ENCODE results near the gene PCDHB15. TPM values are rescaled to one million over a fixed set of nuclear protein-coding genes. Genes with fewer than 3 reads are reported as not detected.

PCDHB15 gene
- total and polyA plus RNA-seq, 11 donors = 1.6 to 7.5 (median 4.0) TPM

DNA sequence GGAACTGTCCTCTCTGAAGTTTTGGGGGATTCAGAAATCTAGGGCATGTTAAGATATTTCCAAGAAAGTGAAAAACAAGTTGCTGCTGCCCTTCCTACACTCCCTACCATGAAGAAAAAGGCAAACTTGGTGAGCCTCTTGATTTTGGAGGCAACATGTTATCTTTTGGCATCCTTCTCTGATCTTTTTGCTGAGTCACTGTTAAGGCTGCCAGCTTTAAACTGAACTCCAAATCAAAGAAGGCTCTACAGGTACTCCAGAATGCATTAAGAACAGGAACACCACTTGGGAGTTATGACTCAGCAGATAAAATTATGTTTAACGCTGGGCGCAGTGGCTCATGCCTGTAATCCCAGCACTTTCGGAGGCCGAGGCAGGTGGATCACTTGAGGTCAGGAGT lies 24.0 kb downstream of the PCDHB15 start:
- DNase-seq (no peak), ATAC-seq (no peak)
- H3K9me3 ChIP-seq = peaks cover 2 to 100% (median 94%) of the 10 kb centered on the region in 12 donors
- H3K36me3 ChIP-seq = no peaks in the 10 kb centered on the region
- TF ChIP-seq, protein P1, sequence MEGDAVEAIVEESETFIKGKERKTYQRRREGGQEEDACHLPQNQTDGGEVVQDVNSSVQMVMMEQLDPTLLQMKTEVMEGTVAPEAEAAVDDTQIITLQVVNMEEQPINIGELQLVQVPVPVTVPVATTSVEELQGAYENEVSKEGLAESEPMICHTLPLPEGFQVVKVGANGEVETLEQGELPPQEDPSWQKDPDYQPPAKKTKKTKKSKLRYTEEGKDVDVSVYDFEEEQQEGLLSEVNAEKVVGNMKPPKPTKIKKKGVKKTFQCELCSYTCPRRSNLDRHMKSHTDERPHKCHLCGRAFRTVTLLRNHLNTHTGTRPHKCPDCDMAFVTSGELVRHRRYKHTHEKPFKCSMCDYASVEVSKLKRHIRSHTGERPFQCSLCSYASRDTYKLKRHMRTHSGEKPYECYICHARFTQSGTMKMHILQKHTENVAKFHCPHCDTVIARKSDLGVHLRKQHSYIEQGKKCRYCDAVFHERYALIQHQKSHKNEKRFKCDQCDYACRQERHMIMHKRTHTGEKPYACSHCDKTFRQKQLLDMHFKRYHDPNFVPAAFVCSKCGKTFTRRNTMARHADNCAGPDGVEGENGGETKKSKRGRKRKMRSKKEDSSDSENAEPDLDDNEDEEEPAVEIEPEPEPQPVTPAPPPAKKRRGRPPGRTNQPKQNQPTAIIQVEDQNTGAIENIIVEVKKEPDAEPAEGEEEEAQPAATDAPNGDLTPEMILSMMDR (IDR thresholded peaks at IDR 0.05) = no peak
- no peak for TF ChIP-seq POLR2A (IDR thresholded peaks at IDR 0.05)
- no peaks in the 10 kb centered on the region for H3K27me3 ChIP-seq
- WGBS, 4 donors = 91 to 96% (median 93%) methylated on average over 4 of the region's 4 CpGs
- no peak overlapping the region for H3K27ac ChIP-seq
- intact Hi-C loops (cut with DNase I) = no loop called here
- H3K4me1 ChIP-seq = no peaks in the 10 kb centered on the region
- H3K4me3 ChIP-seq = no peak overlapping the region

DNA sequence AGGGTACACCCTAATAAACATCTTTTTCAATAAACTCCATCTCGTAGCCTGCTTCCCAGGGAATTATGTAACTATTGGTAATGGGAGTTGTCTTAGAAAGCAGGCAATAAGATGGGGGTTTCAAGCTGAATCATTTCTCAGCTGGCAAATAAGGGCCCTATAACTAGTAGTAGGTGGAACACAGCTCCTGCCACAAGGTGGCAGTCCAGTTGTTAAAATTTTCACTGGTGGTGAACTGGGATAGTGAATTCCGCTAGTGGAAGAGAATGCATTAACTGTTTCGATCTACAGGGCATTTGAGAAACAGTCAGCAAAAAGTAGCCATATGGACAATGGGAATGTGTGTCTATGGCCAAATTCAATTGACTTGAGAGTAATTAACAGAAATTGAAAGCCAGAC lies 27.7 kb downstream of the PCDHB15 start:
- Histone ChIP-seq H3K27me3 (no peaks in the 10 kb centered on the region), H3K36me3 (no peaks in the 10 kb centered on the region), H3K27ac (no peak overlapping the region), H3K4me1 (no peaks in the 10 kb centered on the region), H3K4me3 (no peak overlapping the region), H3K9me3 (peaks cover 2 to 100% (median 91%) of the 10 kb centered on the region in 12 donors)
- intact Hi-C loops (cut with DNase I) = no loop called here
- 46 to 64% (median 48%) methylated on average over 3 of the region's 3 CpGs for WGBS, 4 donors
- no peak for DNase-seq
- no peak for ATAC-seq
- TF ChIP-seq, protein P1 (IDR thresholded peaks at IDR 0.05) = peak in 2 of 12 donors; percentile 7 to 12
- TF ChIP-seq POLR2A (IDR thresholded peaks at IDR 0.05) = no peak

DNA sequence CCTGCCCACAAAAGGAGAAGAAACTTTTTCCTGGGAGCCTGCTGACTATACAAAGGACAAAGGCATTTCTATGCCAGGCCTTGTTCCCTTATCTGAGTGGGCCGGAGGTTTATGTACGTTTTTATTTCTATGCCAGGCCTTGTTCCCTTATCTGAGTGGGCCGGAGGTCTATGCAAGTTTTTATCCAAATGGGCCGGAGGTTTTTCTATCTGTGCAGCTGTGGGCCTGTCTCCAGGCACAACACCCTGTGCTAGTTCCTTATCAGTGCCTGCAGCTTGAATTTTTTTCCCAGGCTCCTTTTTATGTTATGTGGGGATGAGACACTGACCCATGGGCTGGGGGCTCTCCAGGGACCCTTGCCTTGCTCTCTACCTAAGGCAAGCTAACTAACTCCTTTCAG lies 53.2 kb downstream of the PCDHB15 start:
- Histone ChIP-seq H3K4me3 (no peak overlapping the region), H3K36me3 (no peaks in the 10 kb centered on the region), H3K9me3 (peaks cover 0 to 97% (median 67%) of the 10 kb centered on the region in 12 donors), H3K4me1 (no peaks in the 10 kb centered on the region), H3K27ac (peak overlapping the region in 1 of 12 donors; percentile 10), H3K27me3 (no peaks in the 10 kb centered on the region)
- ATAC-seq (no peak), DNase-seq (no peak)
- intact Hi-C loops (cut with DNase I) = no loop called here
- no peak for TF ChIP-seq POLR2A (IDR thresholded peaks at IDR 0.05)
- 20 to 67% (median 48%) methylated on average over 4 of the region's 4 CpGs for WGBS, 4 donors

Other genes starting within 250 kb of the PCDHB15 start
Only the 30 nearest of the 39 such genes appear.
- gene PCDHB2, start 150.8 kb upstream of the PCDHB15 start, total RNA-seq = 1 to 10 TPM in 8 of 9 donors, under 1 TPM in 1; 0.70 to 4.3 (median 2.3) TPM
- under 1 TPM; 0.50 to 0.69 TPM for gene PCDHB2, start 150.8 kb upstream of the PCDHB15 start, polyA plus RNA-seq
- 1 to 10 TPM in 6 of 9 donors, under 1 TPM in 3; 0.77 to 2.9 (median 1.1) TPM for gene PCDHB3, start 144.9 kb upstream of the PCDHB15 start, total RNA-seq
- under 1 TPM; 0.27 to 0.33 TPM for gene PCDHB3, start 144.9 kb upstream of the PCDHB15 start, polyA plus RNA-seq
- gene PCDHB4, start 123.6 kb upstream of the PCDHB15 start, total RNA-seq = 1 to 10 TPM in 8 of 9 donors, under 1 TPM in 1; 0.91 to 2.8 (median 1.6) TPM
- gene PCDHB4, start 123.6 kb upstream of the PCDHB15 start, polyA plus RNA-seq = under 1 TPM; 0.30 to 0.55 TPM
- gene PCDHB5, start 110.2 kb upstream of the PCDHB15 start, total RNA-seq = 1 to 10 TPM; 1.4 to 6.4 (median 3.9) TPM
- gene PCDHB5, start 110.2 kb upstream of the PCDHB15 start, polyA plus RNA-seq = 1 to 10 TPM in 1 of 2 donors, under 1 TPM in 1; 0.69 to 1.6 TPM
- gene PCDHB6, start 95.3 kb upstream of the PCDHB15 start, total RNA-seq = 1 to 10 TPM in 1 of 9 donors, under 1 TPM in 8; 0.16 to 1.1 (median 0.44) TPM
- gene PCDHB6, start 95.3 kb upstream of the PCDHB15 start, polyA plus RNA-seq = under 1 TPM; 0.18 to 0.27 TPM
- gene PCDHB7, start 72.8 kb upstream of the PCDHB15 start, total RNA-seq = 1 to 10 TPM in 4 of 9 donors, under 1 TPM in 5; 0.52 to 1.3 (median 0.91) TPM
- gene PCDHB7, start 72.8 kb upstream of the PCDHB15 start, polyA plus RNA-seq = under 1 TPM; 0.19 to 0.44 TPM
- gene PCDHB8, start 67.6 kb upstream of the PCDHB15 start, total RNA-seq = 1 to 10 TPM in 8 of 9 donors, under 1 TPM in 1; 0.63 to 3.8 (median 1.5) TPM
- under 1 TPM; 0.23 to 0.51 TPM for gene PCDHB8, start 67.6 kb upstream of the PCDHB15 start, polyA plus RNA-seq
- gene PCDHB16, start 63.0 kb upstream of the PCDHB15 start, total RNA-seq = 1 to 10 TPM; 1.1 to 3.9 (median 2.2) TPM
- gene PCDHB16, start 63.0 kb upstream of the PCDHB15 start, polyA plus RNA-seq = under 1 TPM; 0.76 to 0.80 TPM
- 1 to 10 TPM in 4 of 9 donors, under 1 TPM in 5; 0.62 to 1.6 (median 0.99) TPM for gene PCDHB9, start 58.2 kb upstream of the PCDHB15 start, total RNA-seq
- under 1 TPM; 0.30 to 0.35 TPM for gene PCDHB9, start 58.2 kb upstream of the PCDHB15 start, polyA plus RNA-seq
- gene PCDHB10, start 53.0 kb upstream of the PCDHB15 start, total RNA-seq = 1 to 10 TPM in 4 of 9 donors, under 1 TPM in 5; 0.35 to 1.4 (median 0.91) TPM
- under 1 TPM; 0.28 to 0.34 TPM for gene PCDHB10, start 53.0 kb upstream of the PCDHB15 start, polyA plus RNA-seq
- gene PCDHB11, start 45.8 kb upstream of the PCDHB15 start, total RNA-seq = 1 to 10 TPM in 7 of 9 donors, under 1 TPM in 2; 0.61 to 2.8 (median 1.4) TPM
- under 1 TPM; 0.23 to 0.28 TPM for gene PCDHB11, start 45.8 kb upstream of the PCDHB15 start, polyA plus RNA-seq
- 1 to 10 TPM in 5 of 9 donors, under 1 TPM in 4; 0.37 to 2.4 (median 1.2) TPM for gene PCDHB12, start 36.7 kb upstream of the PCDHB15 start, total RNA-seq
- gene PCDHB12, start 36.7 kb upstream of the PCDHB15 start, polyA plus RNA-seq = under 1 TPM; 0.27 to 0.58 TPM
- 1 to 10 TPM; 2.5 to 5.9 (median 3.6) TPM for gene PCDHB13, start 31.5 kb upstream of the PCDHB15 start, total RNA-seq
- 1 to 10 TPM in 1 of 2 donors, under 1 TPM in 1; 0.99 to 1.5 TPM for gene PCDHB13, start 31.5 kb upstream of the PCDHB15 start, polyA plus RNA-seq
- 1 to 10 TPM; 2.6 to 6.1 (median 4.3) TPM for gene PCDHB14, start 22.1 kb upstream of the PCDHB15 start, total RNA-seq
- 1 to 10 TPM in 1 of 2 donors, under 1 TPM in 1; 0.91 to 1.7 TPM for gene PCDHB14, start 22.1 kb upstream of the PCDHB15 start, polyA plus RNA-seq
- not detected for gene SLC25A2, start 58.7 kb downstream of the PCDHB15 start, total RNA-seq
- gene SLC25A2, start 58.7 kb downstream of the PCDHB15 start, polyA plus RNA-seq = not detected
- gene TAF7, start 75.4 kb downstream of the PCDHB15 start, total RNA-seq = 100 to 1,000 TPM in 4 of 9 donors, 10 to 100 TPM in 5; 73.9 to 107 (median 99.9) TPM
- 100 to 1,000 TPM in 1 of 2 donors, 10 to 100 TPM in 1; 47.2 to 159 TPM for gene TAF7, start 75.4 kb downstream of the PCDHB15 start, polyA plus RNA-seq
- 1 to 10 TPM; 2.1 to 4.9 (median 3.5) TPM for gene PCDHGA1, start 85.1 kb downstream of the PCDHB15 start, total RNA-seq
- 1 to 10 TPM; 1.3 to 1.4 TPM for gene PCDHGA1, start 85.1 kb downstream of the PCDHB15 start, polyA plus RNA-seq
- gene PCDHGA2, start 93.4 kb downstream of the PCDHB15 start, total RNA-seq = 10 to 100 TPM in 6 of 9 donors, 1 to 10 TPM in 3; 5.8 to 15.1 (median 10.7) TPM
- gene PCDHGA2, start 93.4 kb downstream of the PCDHB15 start, polyA plus RNA-seq = 1 to 10 TPM; 2.7 to 3.6 TPM
- 10 to 100 TPM in 8 of 9 donors, 1 to 10 TPM in 1; 7.6 to 27.2 (median 14.7) TPM for gene PCDHGA3, start 98.4 kb downstream of the PCDHB15 start, total RNA-seq
- 1 to 10 TPM; 3.5 to 5.9 TPM for gene PCDHGA3, start 98.4 kb downstream of the PCDHB15 start, polyA plus RNA-seq
- gene PCDHGB1, start 104.7 kb downstream of the PCDHB15 start, total RNA-seq = 10 to 100 TPM in 4 of 9 donors, 1 to 10 TPM in 5; 4.4 to 11.9 (median 8.6) TPM
- gene PCDHGB1, start 104.7 kb downstream of the PCDHB15 start, polyA plus RNA-seq = 1 to 10 TPM in 1 of 2 donors, under 1 TPM in 1; 0.85 to 5.9 TPM
- gene PCDHGA4, start 109.6 kb downstream of the PCDHB15 start, total RNA-seq = 10 to 100 TPM in 5 of 9 donors, 1 to 10 TPM in 4; 5.1 to 13.7 (median 11.0) TPM
- gene PCDHGA4, start 109.6 kb downstream of the PCDHB15 start, polyA plus RNA-seq = 1 to 10 TPM; 2.5 to 5.1 TPM
- gene PCDHGB2, start 114.6 kb downstream of the PCDHB15 start, total RNA-seq = 10 to 100 TPM in 5 of 9 donors, 1 to 10 TPM in 4; 4.4 to 13.8 (median 10.4) TPM
- gene PCDHGB2, start 114.6 kb downstream of the PCDHB15 start, polyA plus RNA-seq = 1 to 10 TPM; 2.1 to 3.9 TPM
- gene PCDHGA5, start 118.8 kb downstream of the PCDHB15 start, total RNA-seq = 1 to 10 TPM; 2.9 to 9.6 (median 7.2) TPM
- gene PCDHGA5, start 118.8 kb downstream of the PCDHB15 start, polyA plus RNA-seq = 1 to 10 TPM; 1.5 to 4.4 TPM
- gene PCDHGB3, start 124.8 kb downstream of the PCDHB15 start, total RNA-seq = 10 to 100 TPM in 4 of 9 donors, 1 to 10 TPM in 5; 4.0 to 14.9 (median 9.8) TPM
- gene PCDHGB3, start 124.8 kb downstream of the PCDHB15 start, polyA plus RNA-seq = 1 to 10 TPM; 1.7 to 5.4 TPM
- gene PCDHGA6, start 128.5 kb downstream of the PCDHB15 start, total RNA-seq = 10 to 100 TPM in 1 of 9 donors, 1 to 10 TPM in 8; 3.6 to 10.3 (median 7.7) TPM
- 1 to 10 TPM; 2.2 to 6.7 TPM for gene PCDHGA6, start 128.5 kb downstream of the PCDHB15 start, polyA plus RNA-seq
- 10 to 100 TPM in 2 of 9 donors, 1 to 10 TPM in 7; 4.4 to 14.1 (median 7.6) TPM for gene PCDHGA7, start 137.3 kb downstream of the PCDHB15 start, total RNA-seq
- 1 to 10 TPM; 1.4 to 5.1 TPM for gene PCDHGA7, start 137.3 kb downstream of the PCDHB15 start, polyA plus RNA-seq
- 10 to 100 TPM in 2 of 9 donors, 1 to 10 TPM in 7; 4.5 to 11.9 (median 7.3) TPM for gene PCDHGB4, start 142.3 kb downstream of the PCDHB15 start, total RNA-seq
- 1 to 10 TPM; 2.0 to 3.8 TPM for gene PCDHGB4, start 142.3 kb downstream of the PCDHB15 start, polyA plus RNA-seq
- gene PCDHGA8, start 147.2 kb downstream of the PCDHB15 start, total RNA-seq = 10 to 100 TPM in 3 of 9 donors, 1 to 10 TPM in 6; 4.7 to 14.6 (median 8.1) TPM
- gene PCDHGA8, start 147.2 kb downstream of the PCDHB15 start, polyA plus RNA-seq = 1 to 10 TPM in 1 of 2 donors, under 1 TPM in 1; 0.76 to 3.8 TPM
- 10 to 100 TPM in 3 of 9 donors, 1 to 10 TPM in 6; 5.9 to 15.5 (median 9.9) TPM for gene PCDHGB5, start 152.6 kb downstream of the PCDHB15 start, total RNA-seq
- 1 to 10 TPM; 4.4 to 5.1 TPM for gene PCDHGB5, start 152.6 kb downstream of the PCDHB15 start, polyA plus RNA-seq
- gene PCDHGA9, start 157.4 kb downstream of the PCDHB15 start, total RNA-seq = 1 to 10 TPM; 2.3 to 9.6 (median 5.3) TPM
- gene PCDHGA9, start 157.4 kb downstream of the PCDHB15 start, polyA plus RNA-seq = 1 to 10 TPM; 1.3 to 5.5 TPM

All from heart left ventricle (tissue), 16 donors.